Ishikawa (cell line): ENCODE results near the gene TUBB1.

ENCODE experiments used
- USF1 ChIP-seq: IDR thresholded peaks from 2 replicates; pipeline ENCODE4 v1.6.1; 2012
- TF ChIP-seq, protein P1 (sequence below): IDR thresholded peaks from 2 replicates; pipeline ENCODE4 v1.6.1; 2012

GRCh38 chr20:59074456-59074855 is 55.2 kb downstream of the TUBB1 start:
- TF ChIP-seq, protein P1, sequence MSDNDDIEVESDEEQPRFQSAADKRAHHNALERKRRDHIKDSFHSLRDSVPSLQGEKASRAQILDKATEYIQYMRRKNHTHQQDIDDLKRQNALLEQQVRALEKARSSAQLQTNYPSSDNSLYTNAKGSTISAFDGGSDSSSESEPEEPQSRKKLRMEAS: no peak
- no peak for TF ChIP-seq USF1
